ENCODE measurements around the gene C20orf204. TPM values are rescaled to one million over a fixed set of nuclear protein-coding genes. Genes with fewer than 3 reads are reported as not detected.
A peak's percentile ranks its signal among the peaks of the same experiment; 100 is the strongest.

Gene C20orf204
- total RNA-seq, 4 donors from 2014 or later = 0.68 to 34.8 (median 1.4) TPM; not detected in 1

- Histone ChIP-seq H3K36me3 (peaks cover 0 to 23% (median 7%) of the 10 kb centered on the region in 4 donors), H3K4me3 (no peak overlapping the region), H3K9me3 (no peaks in the 10 kb centered on the region), H3K4me1 (peaks cover 9 to 26% (median 15%) of the 10 kb centered on the region in 4 donors), H3K27me3 (peaks cover 56% of the 10 kb centered on the region), H3K27ac (no peak overlapping the region)
- in situ Hi-C loops (cut with MboI; ENCODE audit: low pct_ligation_motif_present in 1 of 4, low pct_unique_long_range_greater_than_20kb in 1 of 4, low sequenced_read_pairs in 3 of 4) (no loop called here), intact Hi-C loops (cut with DNase I; ENCODE audit: low total_unique reads) (loop anchor here (5.0 kb wide), 1 partner anchor 76 kb away; no protein-coding TSS in a partner anchor)
- DNase-seq = no peak
- WGBS, 2 donors (ENCODE audit: low coverage in 1 of 2) = 60 to 100% methylated on average over 1 to 16 of the region's 17 CpGs
- TF ChIP-seq, protein P1, sequence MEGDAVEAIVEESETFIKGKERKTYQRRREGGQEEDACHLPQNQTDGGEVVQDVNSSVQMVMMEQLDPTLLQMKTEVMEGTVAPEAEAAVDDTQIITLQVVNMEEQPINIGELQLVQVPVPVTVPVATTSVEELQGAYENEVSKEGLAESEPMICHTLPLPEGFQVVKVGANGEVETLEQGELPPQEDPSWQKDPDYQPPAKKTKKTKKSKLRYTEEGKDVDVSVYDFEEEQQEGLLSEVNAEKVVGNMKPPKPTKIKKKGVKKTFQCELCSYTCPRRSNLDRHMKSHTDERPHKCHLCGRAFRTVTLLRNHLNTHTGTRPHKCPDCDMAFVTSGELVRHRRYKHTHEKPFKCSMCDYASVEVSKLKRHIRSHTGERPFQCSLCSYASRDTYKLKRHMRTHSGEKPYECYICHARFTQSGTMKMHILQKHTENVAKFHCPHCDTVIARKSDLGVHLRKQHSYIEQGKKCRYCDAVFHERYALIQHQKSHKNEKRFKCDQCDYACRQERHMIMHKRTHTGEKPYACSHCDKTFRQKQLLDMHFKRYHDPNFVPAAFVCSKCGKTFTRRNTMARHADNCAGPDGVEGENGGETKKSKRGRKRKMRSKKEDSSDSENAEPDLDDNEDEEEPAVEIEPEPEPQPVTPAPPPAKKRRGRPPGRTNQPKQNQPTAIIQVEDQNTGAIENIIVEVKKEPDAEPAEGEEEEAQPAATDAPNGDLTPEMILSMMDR (IDR thresholded peaks at IDR 0.05) = no peak
- TF ChIP-seq EP300 (IDR thresholded peaks at IDR 0.05; ENCODE audit: low read depth) (no peak), POLR2AphosphoS5 (IDR thresholded peaks at IDR 0.05) (no peak), POLR2A (IDR thresholded peaks at IDR 0.05) (no peak)
Observed at GRCh38 chr20:64036346-64037198, 590 bp downstream of the C20orf204 start.

DNA sequence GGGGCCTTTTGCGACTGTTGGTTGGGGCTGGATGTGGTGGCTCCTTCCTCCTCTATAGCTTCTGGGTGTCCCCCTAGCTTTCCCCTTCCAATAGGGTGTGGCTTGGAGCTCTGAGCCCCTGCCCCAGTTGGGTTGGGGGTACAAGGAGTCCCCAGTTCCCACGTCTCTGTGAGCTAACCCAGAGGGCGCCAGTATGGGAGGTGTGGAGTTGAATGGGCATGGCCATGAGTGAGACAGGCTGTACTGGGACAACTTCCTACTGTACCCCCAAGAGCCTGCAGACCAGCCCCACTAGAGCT lies 1.2 kb downstream of the C20orf204 start:
- H3K4me1 ChIP-seq = peaks cover 13 to 30% (median 20%) of the 10 kb centered on the region in 4 donors
- no peak for DNase-seq
- no peak overlapping the region for H3K27ac ChIP-seq
- H3K9me3 ChIP-seq = no peaks in the 10 kb centered on the region
- intact Hi-C loops (cut with DNase I; ENCODE audit: low total_unique reads) = loop anchor here (5.0 kb wide), 1 partner anchor 75 kb away; no protein-coding TSS in a partner anchor
- H3K27me3 ChIP-seq = peaks cover 62% of the 10 kb centered on the region
- no peak overlapping the region for H3K4me3 ChIP-seq
- in situ Hi-C loops (cut with MboI; ENCODE audit: low pct_ligation_motif_present in 1 of 4, low pct_unique_long_range_greater_than_20kb in 1 of 4, low sequenced_read_pairs in 3 of 4) = no loop called here
- TF ChIP-seq EP300 (IDR thresholded peaks at IDR 0.05; ENCODE audit: low read depth) (no peak), POLR2AphosphoS5 (IDR thresholded peaks at IDR 0.05) (no peak)
- TF ChIP-seq, protein P1 (IDR thresholded peaks at IDR 0.05) = no peak
- WGBS, 2 donors (ENCODE audit: low coverage in 1 of 2) = 40 to 59% methylated on average over 1 to 3 of the region's 3 CpGs
- H3K36me3 ChIP-seq = peaks cover 0 to 18% (median 7%) of the 10 kb centered on the region in 4 donors

GRCh38 chr20:64037498-64038213 lies 1.7 kb downstream of the C20orf204 start:
- H3K27me3 ChIP-seq = peaks cover 66% of the 10 kb centered on the region
- TF ChIP-seq EP300 (IDR thresholded peaks at IDR 0.05; ENCODE audit: low read depth) = no peak
- TF ChIP-seq, protein P1 (IDR thresholded peaks at IDR 0.05) = no peak
- no peak for TF ChIP-seq POLR2AphosphoS5 (IDR thresholded peaks at IDR 0.05)
- TF ChIP-seq POLR2A (IDR thresholded peaks at IDR 0.05) = no peak
- no peak for DNase-seq
- in situ Hi-C loops (cut with MboI; ENCODE audit: low pct_ligation_motif_present in 1 of 4, low pct_unique_long_range_greater_than_20kb in 1 of 4, low sequenced_read_pairs in 3 of 4) = no loop called here
- WGBS, 2 donors (ENCODE audit: low coverage in 1 of 2) = 11 to 20% methylated on average over 1 to 34 of the region's 36 CpGs
- peak overlapping the region in 2 of 4 donors; percentile 46 to 53 for H3K4me3 ChIP-seq
- no peaks in the 10 kb centered on the region for H3K9me3 ChIP-seq
- peaks cover 0 to 14% (median 6%) of the 10 kb centered on the region in 4 donors for H3K36me3 ChIP-seq
- H3K27ac ChIP-seq = no peak overlapping the region
- peaks cover 16 to 34% (median 24%) of the 10 kb centered on the region in 4 donors for H3K4me1 ChIP-seq
- intact Hi-C loops (cut with DNase I; ENCODE audit: low total_unique reads) = loop anchor here (5.0 kb wide), 1 partner anchor 75 kb away; no protein-coding TSS in a partner anchor

- Histone ChIP-seq H3K27me3 (peaks cover 66% of the 10 kb centered on the region), H3K4me3 (peak overlapping the region in 3 of 4 donors; percentile 16 to 53 (median 46)), H3K36me3 (peaks cover 0 to 10% (median 4%) of the 10 kb centered on the region in 4 donors), H3K4me1 (peaks cover 16 to 34% (median 24%) of the 10 kb centered on the region in 4 donors), H3K9me3 (no peaks in the 10 kb centered on the region), H3K27ac (peak overlapping the region in 3 of 4 donors; percentile 33 to 66 (median 57))
- intact Hi-C loops (cut with DNase I; ENCODE audit: low total_unique reads) = loop anchor here (5.0 kb wide), 1 partner anchor 74 kb away; no protein-coding TSS in a partner anchor
- in situ Hi-C loops (cut with MboI; ENCODE audit: low pct_ligation_motif_present in 1 of 4, low pct_unique_long_range_greater_than_20kb in 1 of 4, low sequenced_read_pairs in 3 of 4) = no loop called here
- DNase-seq = no peak
- 0% methylated on average over 2 of the region's 30 CpGs; no CpG with 5 or more reads in 1 of the 2 donors for WGBS, 2 donors (ENCODE audit: low coverage in 1 of 2)
- TF ChIP-seq EP300 (IDR thresholded peaks at IDR 0.05; ENCODE audit: low read depth) = no peak
- TF ChIP-seq POLR2A (IDR thresholded peaks at IDR 0.05) = no peak
- TF ChIP-seq POLR2AphosphoS5 (IDR thresholded peaks at IDR 0.05) = no peak
- TF ChIP-seq, protein P1 (IDR thresholded peaks at IDR 0.05) = no peak
Observed at GRCh38 chr20:64038224-64038564, 2.2 kb downstream of the C20orf204 start.

All from transverse colon (tissue), 4 donors.